ENCODE results near the gene XRRA1.

The XRRA1 gene

GRCh38 chr11:74950374-74950969, 1.6 kb upstream of the XRRA1 start:
- DNase-seq (ENCODE audit: low read depth in 2 of 2): no peak

GRCh38 chr11:74949753-74950137, 854 bp upstream of the XRRA1 start:
- no peak for DNase-seq (ENCODE audit: low read depth in 2 of 2)

DNA sequence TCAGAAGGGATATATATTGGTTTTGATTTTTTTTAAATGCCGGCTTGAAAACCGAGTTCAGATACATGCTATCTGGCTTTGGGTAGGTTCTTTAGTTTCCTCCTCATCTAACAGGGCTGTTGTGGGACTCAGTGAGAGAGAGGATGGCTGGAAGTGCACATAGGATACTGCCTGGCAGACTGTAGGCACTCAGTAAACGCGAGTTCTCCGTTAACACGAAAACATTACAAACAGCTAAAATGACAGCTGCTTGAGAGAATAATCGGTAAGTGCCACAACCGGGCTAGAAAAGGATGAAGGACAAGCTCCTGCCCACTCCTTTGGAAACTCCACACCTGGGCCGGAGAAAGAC, 369 bp downstream of the XRRA1 start:
- DNase-seq (ENCODE audit: low read depth in 2 of 2): no peak

DNA sequence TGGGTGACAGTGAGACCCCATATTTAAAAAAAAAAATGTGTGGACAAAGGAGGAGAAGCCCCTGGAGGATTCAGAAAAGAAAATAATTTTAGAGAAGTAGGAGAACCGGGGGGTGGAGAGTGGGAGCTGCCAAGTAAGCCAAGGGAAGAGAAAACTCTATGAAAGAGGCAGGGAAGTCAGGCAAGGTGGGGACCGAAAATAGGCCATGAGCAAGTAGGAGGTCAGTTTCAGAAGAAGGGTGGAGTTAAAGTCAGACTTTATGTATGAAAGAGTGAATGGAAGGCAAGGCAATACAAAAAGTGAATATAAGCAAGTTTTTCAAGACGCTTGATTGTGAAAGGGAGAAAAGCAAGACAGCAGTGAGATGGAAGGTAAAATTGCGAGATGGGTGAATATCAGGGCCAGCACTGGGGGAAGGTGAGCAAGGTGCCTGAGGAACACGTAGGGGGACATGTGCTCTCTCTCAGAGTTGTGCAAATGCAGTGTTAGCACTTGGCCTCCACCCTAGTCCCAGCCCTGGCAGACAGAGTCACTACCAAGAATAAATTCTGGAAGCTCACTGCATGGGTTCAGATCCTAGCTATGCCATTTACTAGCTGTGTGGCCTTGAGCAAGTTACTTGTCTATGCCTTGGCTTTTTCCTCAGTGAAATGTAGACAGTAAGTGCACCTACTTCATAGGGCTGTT, 6.7 kb downstream of the XRRA1 start:
- DNase-seq (ENCODE audit: low read depth in 2 of 2): no peak

GRCh38 chr11:74941492-74941891, 7.4 kb downstream of the XRRA1 start:
- no peak for DNase-seq (ENCODE audit: low read depth in 2 of 2)

GRCh38 chr11:74937696-74938475, 11.0 kb downstream of the XRRA1 start:
- DNase-seq (ENCODE audit: low read depth in 2 of 2): no peak

- no peak for DNase-seq (ENCODE audit: low read depth in 2 of 2)
Observed at GRCh38 chr11:74936976-74937375, 11.9 kb downstream of the XRRA1 start.

DNA sequence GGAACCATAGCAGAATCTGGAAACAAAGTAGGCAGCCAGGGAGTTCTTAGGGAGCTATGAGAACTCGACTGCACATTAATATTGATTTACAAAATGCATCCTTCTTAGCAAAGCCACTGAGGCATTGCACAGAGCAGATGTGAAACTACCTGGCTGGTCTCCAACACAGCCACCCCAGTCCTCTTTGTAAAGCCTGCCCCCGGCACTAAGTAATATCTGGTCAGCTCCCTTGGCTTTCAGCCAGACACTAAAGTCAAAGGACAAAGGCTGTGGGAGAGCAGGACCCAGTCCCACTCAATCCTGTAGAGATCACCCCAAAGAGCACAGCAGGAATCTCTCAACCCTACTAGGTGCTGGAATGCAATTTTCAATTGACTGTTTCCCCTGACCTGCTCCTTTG, 12.8 kb downstream of the XRRA1 start:
- DNase-seq (ENCODE audit: low read depth in 2 of 2): no peak

- no peak for DNase-seq (ENCODE audit: low read depth in 2 of 2)
Observed at GRCh38 chr11:74935285-74935684, 13.6 kb downstream of the XRRA1 start.

DNA sequence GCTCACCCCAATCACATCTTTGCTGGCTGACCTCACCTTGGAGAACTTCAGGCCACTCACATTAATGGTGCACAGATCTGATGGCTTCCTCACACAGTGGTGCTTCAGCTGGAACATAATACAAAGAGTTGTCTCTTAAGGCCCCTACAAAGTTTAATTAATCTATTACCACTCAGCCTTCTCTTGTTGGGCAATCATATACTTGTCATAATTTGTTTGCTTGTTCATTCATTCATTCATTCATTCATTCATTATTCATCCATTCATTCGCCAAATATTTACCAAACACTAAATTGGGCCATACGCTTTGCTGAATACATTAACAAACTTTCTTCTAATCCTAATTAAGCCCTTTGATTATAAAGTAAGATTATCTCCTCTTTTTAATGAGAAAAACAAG, 15.1 kb downstream of the XRRA1 start:
- DNase-seq (ENCODE audit: low read depth in 2 of 2): no peak

- DNase-seq (ENCODE audit: low read depth in 2 of 2): no peak
Observed at GRCh38 chr11:74932797-74933196, 16.1 kb downstream of the XRRA1 start.

DNA sequence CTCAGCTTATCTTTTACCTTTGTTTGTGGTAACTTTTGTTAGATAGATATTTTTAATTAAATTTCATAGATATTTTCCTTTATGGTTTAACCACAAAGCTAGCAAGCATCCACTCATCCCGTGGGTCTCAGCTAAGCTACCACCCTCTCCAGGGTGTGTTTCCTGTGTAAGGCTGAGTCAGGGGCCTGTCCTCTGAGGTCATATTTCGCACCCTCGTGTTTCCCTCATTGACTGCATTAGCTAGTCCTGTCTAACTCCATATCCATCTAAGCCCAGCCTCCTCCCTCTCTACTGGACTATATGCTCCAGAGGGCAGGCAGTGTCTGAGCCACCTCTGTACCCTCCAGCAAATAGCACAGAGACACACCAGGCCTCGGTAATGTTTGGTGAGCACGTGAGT, 16.7 kb downstream of the XRRA1 start:
- DNase-seq (ENCODE audit: low read depth in 2 of 2): no peak

GRCh38 chr11:74929431-74930363, 19.2 kb downstream of the XRRA1 start:
- peak; percentile 31 to 63 for DNase-seq (ENCODE audit: low read depth in 2 of 2)

DNA sequence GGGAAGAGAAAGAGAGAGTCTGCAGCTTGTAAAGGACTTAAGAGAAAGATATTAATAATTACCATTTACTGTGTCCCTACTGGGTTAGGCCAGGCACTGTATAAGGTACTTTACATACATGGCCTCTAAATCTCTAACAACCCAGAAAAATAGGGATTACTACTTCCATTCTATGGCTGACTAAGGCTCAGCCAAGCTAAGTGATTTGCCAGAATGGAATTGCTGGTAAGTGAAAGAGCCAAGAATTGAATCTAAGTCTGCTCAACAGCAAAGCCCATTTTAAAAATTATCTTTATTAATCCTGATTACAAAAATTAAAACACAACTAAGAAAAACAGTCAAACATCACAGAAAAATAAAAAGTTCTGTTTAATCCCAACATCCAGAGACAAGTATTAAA, 21.4 kb downstream of the XRRA1 start:
- DNase-seq (ENCODE audit: low read depth in 2 of 2): no peak

DNA sequence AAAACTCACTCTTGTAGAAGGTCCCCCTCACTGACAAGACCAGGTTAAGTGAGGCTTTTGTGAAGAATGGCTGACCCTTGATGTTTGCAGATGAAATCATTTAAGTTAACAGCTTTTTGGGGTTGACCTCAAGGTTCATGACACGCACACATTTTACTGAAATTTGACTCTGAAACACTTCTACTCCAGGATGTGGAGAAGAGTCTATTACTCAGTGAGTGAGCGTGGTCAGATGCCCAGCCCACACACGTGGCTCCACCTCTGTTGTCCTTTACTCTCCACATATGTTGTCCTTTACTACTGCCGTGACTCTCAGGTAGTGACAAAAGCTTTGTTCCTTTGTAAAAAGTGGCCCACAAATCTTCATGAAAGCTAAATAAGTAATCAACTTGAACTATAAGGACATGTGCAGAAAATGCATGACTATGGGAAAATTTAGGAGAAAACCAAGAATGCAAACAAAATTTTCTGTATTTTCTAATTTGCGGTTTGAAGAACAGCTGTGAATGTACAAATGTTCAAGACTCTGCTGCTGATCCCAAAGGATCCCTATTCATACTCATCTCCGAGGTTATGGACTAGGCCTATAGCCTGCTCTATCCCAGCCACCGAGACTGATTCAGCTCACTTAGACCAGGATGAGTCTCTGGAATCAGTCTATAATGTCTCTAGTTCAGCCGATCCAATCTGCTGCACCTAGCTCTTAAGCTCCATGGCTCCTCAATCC, 22.4 kb downstream of the XRRA1 start:
- no peak for DNase-seq (ENCODE audit: low read depth in 2 of 2)

DNA sequence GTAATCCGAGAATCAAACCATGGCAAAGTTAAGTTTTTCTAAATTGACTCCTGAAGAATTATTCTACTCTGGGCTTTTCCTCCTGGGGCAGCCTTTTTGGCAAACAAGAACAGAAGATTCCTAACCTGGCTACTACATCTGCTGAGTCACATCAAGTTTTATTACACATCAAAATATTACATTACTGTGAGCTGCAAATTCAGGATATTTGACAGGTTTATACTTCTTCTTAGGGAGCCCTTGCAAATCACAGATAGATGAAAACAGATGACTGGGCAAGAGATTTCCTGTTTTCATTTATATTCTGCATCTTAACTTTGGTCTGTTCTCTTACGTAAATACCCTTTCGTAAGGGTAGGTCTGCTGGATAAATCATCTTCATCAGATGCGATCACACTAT, 23.6 kb downstream of the XRRA1 start:
- DNase-seq (ENCODE audit: low read depth in 2 of 2): no peak

DNA sequence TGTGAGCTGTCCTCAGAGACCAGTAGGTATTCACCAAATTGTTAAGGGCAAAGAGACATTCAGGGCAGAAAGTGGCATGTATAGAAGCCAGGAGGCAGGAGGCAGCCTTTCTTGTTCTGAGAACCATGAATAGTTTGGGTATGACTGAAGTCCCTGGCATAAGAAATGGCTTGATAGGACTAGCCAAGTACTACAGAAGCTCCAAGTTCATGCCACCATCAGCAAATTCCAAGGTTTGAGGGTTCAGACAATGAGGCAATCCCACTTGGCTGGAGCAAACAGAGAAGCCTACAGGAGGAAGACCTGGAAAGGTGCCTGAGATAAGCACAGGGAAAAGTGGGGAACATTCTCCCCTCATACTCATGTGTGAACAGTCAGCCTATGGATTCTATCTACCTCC, 25.8 kb downstream of the XRRA1 start:
- DNase-seq (ENCODE audit: low read depth in 2 of 2): no peak

GRCh38 chr11:74909812-74910211, 39.1 kb downstream of the XRRA1 start:
- no peak for DNase-seq (ENCODE audit: low read depth in 2 of 2)

DNA sequence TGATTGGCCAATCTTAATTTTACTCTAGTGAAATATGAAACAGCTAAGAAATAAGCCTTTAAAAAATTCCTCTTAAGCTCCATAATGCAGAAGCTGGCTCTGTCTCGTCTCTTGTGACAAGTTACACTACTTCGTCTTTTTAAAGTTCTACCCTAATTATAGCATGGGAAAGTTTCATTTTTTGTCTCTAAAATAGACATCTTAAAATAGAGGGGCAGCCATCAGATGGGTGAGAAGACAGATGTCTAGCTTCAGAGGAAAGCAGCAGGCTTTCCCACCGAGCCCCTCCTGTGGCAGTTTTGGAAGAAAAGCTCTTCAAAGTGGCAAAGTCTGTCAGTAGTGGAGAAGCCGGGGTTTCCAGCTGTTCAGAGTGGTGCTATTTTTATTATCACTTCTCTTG, 39.5 kb downstream of the XRRA1 start:
- no peak for DNase-seq (ENCODE audit: low read depth in 2 of 2)

GRCh38 chr11:74905326-74905725, 43.6 kb downstream of the XRRA1 start:
- no peak for DNase-seq (ENCODE audit: low read depth in 2 of 2)

GRCh38 chr11:74902342-74902741, 46.5 kb downstream of the XRRA1 start:
- no peak for DNase-seq (ENCODE audit: low read depth in 2 of 2)
